SK-N-SH (cell line): ENCODE results near the gene CD96. TPM values are rescaled to one million over a fixed set of nuclear protein-coding genes. Genes with fewer than 3 reads are reported as not detected.
A peak's percentile ranks its signal among the peaks of the same experiment; 100 is the strongest.

ENCODE experiments used
- CTCF ChIA-PET: fragments of 300-600, 350-600 bp; formaldehyde crosslinking; extraction: SDS; loops from one replicate; lab custom pipeline; 2021; lab: Yijun Ruan, JAX
- POLR2A ChIA-PET: fragments of 350-600 bp; sonication (Branson Sonifier 250); formaldehyde crosslinking; extraction: SDS; loops from one replicate; lab custom pipeline; 2020; ENCODE audit warnings: antibody characterized with exemption, inconsistent platforms; lab: Yijun Ruan, JAX
- DNase-seq: peaks from one replicate; pipeline ENCODE4 v3.0.0; 2012
- H2AFZ ChIP-seq: fragments of 200-600 bp; sonication (generic); 2 replicates; pipeline ENCODE4 v1.8.1; 2016; ENCODE audit warnings: antibody characterized with exemption, mild to moderate bottlenecking, low read depth
- H3F3A ChIP-seq: fragments of 200-600 bp; sonication (generic); replicated peaks from 2 replicates; pipeline ENCODE3; 2016; ENCODE audit warnings: antibody characterized with exemption, mild to moderate bottlenecking; ENCODE audit not compliant: insufficient read depth
- H3K27ac ChIP-seq, 2 experiments: fragments of 200-500 bp in 1 of 2; fragments of 200-600 bp in 1 of 2; sonication (Bioruptor generic) in 1 of 2; sonication (generic), shearing (Covaris generic) in 1 of 2; 2 replicates each; pipeline versions ENCODE4 v1.5.1 to v1.6.1; 2014 to 2016; ENCODE audit warnings: low read depth in 2 of 2, inconsistent platforms in 1 of 2, low read length in 1 of 2, mild to moderate bottlenecking in 1 of 2, mixed read lengths in 1 of 2
- H3K27me3 ChIP-seq: fragments of 200-600 bp; sonication (generic), shearing (Covaris generic); 2 replicates; pipeline ENCODE4 v1.6.1; 2016; ENCODE audit warnings: mixed run types; ENCODE audit not compliant: insufficient read depth
- H3K36me3 ChIP-seq, 2 experiments: fragments of 200-500 bp in 1 of 2; fragments of 200-600 bp in 1 of 2; sonication (Bioruptor generic) in 1 of 2; sonication (generic) in 1 of 2; replicated peaks in 1 of 2; 2 replicates each; pipeline versions ENCODE3 to v1.5.1; 2014 to 2016; ENCODE audit warnings: low read length in 1 of 2, mild to moderate bottlenecking in 1 of 2; ENCODE audit not compliant: insufficient read depth in 2 of 2, control insufficient read depth in 1 of 2
- H3K4me1 ChIP-seq, 2 experiments: fragments of 200-500 bp in 1 of 2; fragments of 200-600 bp in 1 of 2; sonication (Bioruptor generic) in 1 of 2; sonication (generic), shearing (Covaris generic) in 1 of 2; 2 replicates each; pipeline versions ENCODE4 v1.5.1 to v1.6.1; 2014 to 2016; ENCODE audit warnings: low read depth in 1 of 2, low read length in 1 of 2, mixed run types in 1 of 2; ENCODE audit not compliant: insufficient read depth in 2 of 2, control insufficient read depth in 1 of 2
- H3K4me2 ChIP-seq: fragments of 200-600 bp; sonication (generic), shearing (Covaris generic); 2 replicates; pipeline ENCODE4 v1.6.1; 2017; ENCODE audit warnings: mixed run types
- H3K4me3 ChIP-seq, 2 experiments: fragments of 200-500 bp in 1 of 2; fragments of 200-600 bp in 1 of 2; sonication (Bioruptor generic) in 1 of 2; sonication (generic), shearing (Covaris generic) in 1 of 2; 2 replicates each; pipeline versions ENCODE4 v1.5.1 to v1.8.1; 2014 to 2016; ENCODE audit warnings: low read depth in 2 of 2, inconsistent platforms in 1 of 2, low read length in 1 of 2, mild to moderate bottlenecking in 1 of 2, mixed read lengths in 1 of 2, moderate library complexity in 1 of 2
- H3K79me2 ChIP-seq: fragments of 200-600 bp; sonication (generic); 2 replicates; pipeline ENCODE4 v1.8.1; 2017; ENCODE audit warnings: mild to moderate bottlenecking; ENCODE audit not compliant: insufficient read depth
- H3K9ac ChIP-seq: fragments of 200-600 bp; sonication (generic); 2 replicates; pipeline ENCODE4 v1.6.1; 2017; ENCODE audit warnings: mixed run types
- H3K9me2 ChIP-seq: fragments of 200-600 bp; sonication (generic); 2 replicates; pipeline ENCODE4 v1.6.1; 2017; ENCODE audit warnings: mixed run types
- H3K9me3 ChIP-seq: fragments of 200-600 bp; sonication (generic); 2 replicates; pipeline ENCODE4 v1.6.1; 2017; ENCODE audit warnings: mixed run types, mild to moderate bottlenecking, moderate library complexity
- H4K20me1 ChIP-seq: fragments of 200-600 bp; sonication (generic); 2 replicates; pipeline ENCODE4 v1.6.1; 2017; ENCODE audit warnings: mild to moderate bottlenecking, mixed run types; ENCODE audit not compliant: insufficient read depth
- ELF1 ChIP-seq: IDR thresholded peaks from 2 replicates; pipeline ENCODE4 v1.4.0; 2012
- EP300 ChIP-seq, 2 experiments: IDR thresholded peaks; 2 replicates each; pipeline versions ENCODE4 v1.4.0 to v1.6.1; 2012; ENCODE audit warnings: borderline replicate concordance in 1 of 2, low read depth in 1 of 2, low read length in 1 of 2
- EZH2phosphoT487 ChIP-seq: fragments of 200-600 bp; sonication (generic); IDR thresholded peaks from 2 replicates; pipeline ENCODE4 v1.6.1; 2017; ENCODE audit warnings: low read depth, mixed run types, mild to moderate bottlenecking, antibody characterized with exemption, moderate library complexity, borderline replicate concordance
- FOSL2 ChIP-seq: IDR thresholded peaks from 2 replicates; pipeline ENCODE4 v1.4.0; 2012; ENCODE audit warnings: low read depth, mild to moderate bottlenecking, moderate library complexity, borderline replicate concordance
- NFIC ChIP-seq: IDR thresholded peaks from 2 replicates; pipeline ENCODE4 v1.4.0; 2012; ENCODE audit warnings: borderline replicate concordance
- RCOR1 ChIP-seq: fragments of 150-350 bp; IDR thresholded peaks from 2 replicates; pipeline ENCODE4 v1.6.1; 2017; ENCODE audit warnings: antibody characterized with exemption, low read length
- SMC3 ChIP-seq: IDR thresholded peaks from 2 replicates; pipeline ENCODE4 v1.6.1; 2012; ENCODE audit warnings: low read depth, low read length, improper control_type of control experiment
- TCF12 ChIP-seq: IDR thresholded peaks from 2 replicates; pipeline ENCODE4 v1.4.0; 2012
- WGBS: methylation state at CpG from one replicate; pipeline ENCODE4 v1.1.6; 2017; ENCODE audit warnings: low lambda C conversion rate; 5-methylcytosine and 5-hydroxymethylcytosine counted together
- polyA plus RNA-seq, 3 experiments: library from polyadenylated mRNA; depleted of rRNA; stranded (reverse); fragments of >200 nt; gene quantifications; 2 replicates each; pipeline ENCODE4 v1.2.3, GENCODE V29; 2012
- TF ChIP-seq, protein P1 (sequence below): fragments of 150-350 bp; IDR thresholded peaks from 2 replicates; pipeline ENCODE4 v1.6.1; 2016; ENCODE audit warnings: mild to moderate bottlenecking, low read depth, low read length
- TF ChIP-seq, protein P2 (sequence below): IDR thresholded peaks from 2 replicates; pipeline ENCODE4 v1.6.1; 2012; ENCODE audit warnings: mild to moderate bottlenecking, low read depth, low read length, moderate library complexity
- TF ChIP-seq, protein P3 (sequence below): fragments of 200-600 bp; sonication (generic); IDR thresholded peaks from 2 replicates; pipeline ENCODE4 v1.6.1; 2017; ENCODE audit warnings: antibody characterized with exemption, mild to moderate bottlenecking, moderate library complexity
- TF ChIP-seq, protein P4 (sequence below): IDR thresholded peaks from 2 replicates; pipeline ENCODE4; 2012

The CD96 gene
- polyA plus RNA-seq, 1 of the 3 experiments (the other 2 are of a cell fraction) = 0.02 TPM

DNA sequence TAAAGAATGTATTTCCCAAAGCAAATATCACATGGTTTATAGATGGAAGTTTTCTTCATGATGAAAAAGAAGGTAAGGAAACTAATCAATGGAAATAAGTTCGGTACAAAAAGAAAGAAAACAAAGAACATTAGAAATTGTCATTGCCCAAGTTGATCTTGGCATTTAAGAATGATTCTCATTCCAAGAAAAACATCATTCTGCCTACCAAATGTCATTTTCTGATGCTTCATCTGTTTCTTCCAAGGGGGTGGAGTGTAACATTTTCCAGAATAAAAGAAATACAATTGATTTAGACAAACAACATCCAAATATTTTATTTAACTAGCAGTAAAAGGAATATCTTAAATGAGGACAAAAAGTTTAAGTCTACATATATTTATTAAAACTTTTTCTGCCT, 56.1 kb downstream of the CD96 start:
- Histone ChIP-seq H4K20me1 (no peaks in the 10 kb centered on the region), H3K4me3 (no peak overlapping the region), H2AFZ (no peak overlapping the region), H3K9ac (no peak overlapping the region), H3K79me2 (no peaks in the 10 kb centered on the region), H3F3A (peaks cover 25% of the 10 kb centered on the region), H3K9me2 (no peaks in the 10 kb centered on the region), H3K36me3 (no peaks in the 10 kb centered on the region), H3K27me3 (no peaks in the 10 kb centered on the region), H3K4me2 (peak overlapping the region; percentile 19; the same call in 1 of the 2 replicates), H3K27ac (peak overlapping the region in 1 of 2 experiments; percentile 32; a peak in 2 of 4 replicates), H3K9me3 (no peaks in the 10 kb centered on the region), H3K4me1 (peaks cover 0 to 29% of the 10 kb centered on the region in 2 experiments; a peak in 3 of 4 replicates)
- TF ChIP-seq, protein P1, sequence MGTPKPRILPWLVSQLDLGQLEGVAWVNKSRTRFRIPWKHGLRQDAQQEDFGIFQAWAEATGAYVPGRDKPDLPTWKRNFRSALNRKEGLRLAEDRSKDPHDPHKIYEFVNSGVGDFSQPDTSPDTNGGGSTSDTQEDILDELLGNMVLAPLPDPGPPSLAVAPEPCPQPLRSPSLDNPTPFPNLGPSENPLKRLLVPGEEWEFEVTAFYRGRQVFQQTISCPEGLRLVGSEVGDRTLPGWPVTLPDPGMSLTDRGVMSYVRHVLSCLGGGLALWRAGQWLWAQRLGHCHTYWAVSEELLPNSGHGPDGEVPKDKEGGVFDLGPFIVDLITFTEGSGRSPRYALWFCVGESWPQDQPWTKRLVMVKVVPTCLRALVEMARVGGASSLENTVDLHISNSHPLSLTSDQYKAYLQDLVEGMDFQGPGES = no peak
- TF ChIP-seq TCF12 = peak; percentile 54
- TF ChIP-seq, protein P2, sequence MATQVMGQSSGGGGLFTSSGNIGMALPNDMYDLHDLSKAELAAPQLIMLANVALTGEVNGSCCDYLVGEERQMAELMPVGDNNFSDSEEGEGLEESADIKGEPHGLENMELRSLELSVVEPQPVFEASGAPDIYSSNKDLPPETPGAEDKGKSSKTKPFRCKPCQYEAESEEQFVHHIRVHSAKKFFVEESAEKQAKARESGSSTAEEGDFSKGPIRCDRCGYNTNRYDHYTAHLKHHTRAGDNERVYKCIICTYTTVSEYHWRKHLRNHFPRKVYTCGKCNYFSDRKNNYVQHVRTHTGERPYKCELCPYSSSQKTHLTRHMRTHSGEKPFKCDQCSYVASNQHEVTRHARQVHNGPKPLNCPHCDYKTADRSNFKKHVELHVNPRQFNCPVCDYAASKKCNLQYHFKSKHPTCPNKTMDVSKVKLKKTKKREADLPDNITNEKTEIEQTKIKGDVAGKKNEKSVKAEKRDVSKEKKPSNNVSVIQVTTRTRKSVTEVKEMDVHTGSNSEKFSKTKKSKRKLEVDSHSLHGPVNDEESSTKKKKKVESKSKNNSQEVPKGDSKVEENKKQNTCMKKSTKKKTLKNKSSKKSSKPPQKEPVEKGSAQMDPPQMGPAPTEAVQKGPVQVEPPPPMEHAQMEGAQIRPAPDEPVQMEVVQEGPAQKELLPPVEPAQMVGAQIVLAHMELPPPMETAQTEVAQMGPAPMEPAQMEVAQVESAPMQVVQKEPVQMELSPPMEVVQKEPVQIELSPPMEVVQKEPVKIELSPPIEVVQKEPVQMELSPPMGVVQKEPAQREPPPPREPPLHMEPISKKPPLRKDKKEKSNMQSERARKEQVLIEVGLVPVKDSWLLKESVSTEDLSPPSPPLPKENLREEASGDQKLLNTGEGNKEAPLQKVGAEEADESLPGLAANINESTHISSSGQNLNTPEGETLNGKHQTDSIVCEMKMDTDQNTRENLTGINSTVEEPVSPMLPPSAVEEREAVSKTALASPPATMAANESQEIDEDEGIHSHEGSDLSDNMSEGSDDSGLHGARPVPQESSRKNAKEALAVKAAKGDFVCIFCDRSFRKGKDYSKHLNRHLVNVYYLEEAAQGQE = no peak
- TF ChIP-seq, protein P3, sequence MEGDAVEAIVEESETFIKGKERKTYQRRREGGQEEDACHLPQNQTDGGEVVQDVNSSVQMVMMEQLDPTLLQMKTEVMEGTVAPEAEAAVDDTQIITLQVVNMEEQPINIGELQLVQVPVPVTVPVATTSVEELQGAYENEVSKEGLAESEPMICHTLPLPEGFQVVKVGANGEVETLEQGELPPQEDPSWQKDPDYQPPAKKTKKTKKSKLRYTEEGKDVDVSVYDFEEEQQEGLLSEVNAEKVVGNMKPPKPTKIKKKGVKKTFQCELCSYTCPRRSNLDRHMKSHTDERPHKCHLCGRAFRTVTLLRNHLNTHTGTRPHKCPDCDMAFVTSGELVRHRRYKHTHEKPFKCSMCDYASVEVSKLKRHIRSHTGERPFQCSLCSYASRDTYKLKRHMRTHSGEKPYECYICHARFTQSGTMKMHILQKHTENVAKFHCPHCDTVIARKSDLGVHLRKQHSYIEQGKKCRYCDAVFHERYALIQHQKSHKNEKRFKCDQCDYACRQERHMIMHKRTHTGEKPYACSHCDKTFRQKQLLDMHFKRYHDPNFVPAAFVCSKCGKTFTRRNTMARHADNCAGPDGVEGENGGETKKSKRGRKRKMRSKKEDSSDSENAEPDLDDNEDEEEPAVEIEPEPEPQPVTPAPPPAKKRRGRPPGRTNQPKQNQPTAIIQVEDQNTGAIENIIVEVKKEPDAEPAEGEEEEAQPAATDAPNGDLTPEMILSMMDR = no peak
- no peak for TF ChIP-seq RCOR1
- TF ChIP-seq, protein P4, sequence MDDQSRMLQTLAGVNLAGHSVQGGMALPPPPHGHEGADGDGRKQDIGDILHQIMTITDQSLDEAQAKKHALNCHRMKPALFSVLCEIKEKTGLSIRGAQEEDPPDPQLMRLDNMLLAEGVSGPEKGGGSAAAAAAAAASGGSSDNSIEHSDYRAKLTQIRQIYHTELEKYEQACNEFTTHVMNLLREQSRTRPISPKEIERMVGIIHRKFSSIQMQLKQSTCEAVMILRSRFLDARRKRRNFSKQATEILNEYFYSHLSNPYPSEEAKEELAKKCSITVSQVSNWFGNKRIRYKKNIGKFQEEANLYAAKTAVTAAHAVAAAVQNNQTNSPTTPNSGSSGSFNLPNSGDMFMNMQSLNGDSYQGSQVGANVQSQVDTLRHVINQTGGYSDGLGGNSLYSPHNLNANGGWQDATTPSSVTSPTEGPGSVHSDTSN = peak; percentile 61
- no peak for TF ChIP-seq ELF1
- TF ChIP-seq SMC3 = no peak
- TF ChIP-seq EP300 (IDR thresholded peaks at IDR 0.05; ENCODE audit: borderline replicate concordance in 1 of 2, low read depth in 1 of 2, low read length in 1 of 2) = no peak
- no peak for TF ChIP-seq FOSL2
- TF ChIP-seq EZH2phosphoT487 = no peak
- peak; percentile 88 for TF ChIP-seq NFIC
- DNase-seq = no peak
- 23% methylated on average over 1 of the region's 1 CpG for WGBS
- POLR2A ChIA-PET = no interaction called here
- CTCF ChIA-PET = no interaction called here
